Measurements from ENCODE around the gene IL16.

Gene IL16

DNA sequence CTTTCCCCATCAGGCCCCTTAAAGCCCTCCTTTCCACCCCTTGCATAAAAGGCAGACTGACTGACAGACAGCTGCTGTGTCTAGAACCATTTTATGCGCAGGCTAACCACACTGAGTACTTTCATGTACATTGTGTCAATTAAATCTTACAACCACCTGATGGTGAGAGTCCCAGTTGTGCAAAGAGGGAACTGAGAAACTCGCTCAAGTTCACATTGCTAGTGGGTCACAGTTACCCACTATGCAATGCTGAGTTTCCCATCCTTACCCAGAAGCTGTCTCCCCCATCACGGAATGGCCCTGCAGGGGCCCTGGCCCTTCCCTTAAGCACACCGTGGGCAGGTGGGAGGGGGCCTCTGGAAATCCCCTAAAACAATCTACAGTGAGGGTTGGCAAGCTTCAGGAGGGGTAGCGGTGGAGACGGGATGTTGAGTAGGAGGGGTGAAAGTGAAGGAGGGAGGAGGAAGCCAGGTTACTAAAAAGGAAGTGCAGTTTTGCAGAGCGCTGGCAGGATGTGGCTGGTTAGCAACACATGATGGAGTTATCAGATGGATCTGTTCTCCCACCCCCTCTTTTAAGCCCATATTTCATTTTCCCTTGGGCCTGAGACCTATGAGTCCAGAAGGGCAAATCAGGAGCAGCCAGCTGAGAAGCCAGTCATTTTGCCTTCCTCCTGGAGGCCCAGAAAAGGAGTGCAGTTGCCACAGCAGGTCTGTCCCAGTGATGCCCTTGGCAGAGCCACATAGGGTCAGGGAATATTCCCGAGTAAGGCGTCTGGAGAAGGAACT lies 97.2 kb downstream of the IL16 start:
- no peaks in the 10 kb centered on the region for H3K36me3 ChIP-seq (ENCODE audit: low read length)
- peak overlapping the region; percentile 43 for H3K4me3 ChIP-seq (ENCODE audit: insufficient read depth, low read length, poor library complexity, severe bottlenecking)
- no peaks in the 10 kb centered on the region for H4K20me1 ChIP-seq (ENCODE audit: low read depth, low read length)
- no peaks in the 10 kb centered on the region for H3K27me3 ChIP-seq (ENCODE audit: low read length)
- no peaks in the 10 kb centered on the region for H3K9me3 ChIP-seq (ENCODE audit: insufficient read depth, low read length)
- peak overlapping the region; percentile 65 for H3K4me2 ChIP-seq (ENCODE audit: low read depth, low read length, poor library complexity, severe bottlenecking)
- H3K79me2 ChIP-seq (ENCODE audit: insufficient read depth, low read length): no peaks in the 10 kb centered on the region; the same call in 1 of the 2 replicates
- H3F3A ChIP-seq (ENCODE audit: insufficient read depth): peaks cover 41% of the 10 kb centered on the region
- TF ChIP-seq, protein P1, sequence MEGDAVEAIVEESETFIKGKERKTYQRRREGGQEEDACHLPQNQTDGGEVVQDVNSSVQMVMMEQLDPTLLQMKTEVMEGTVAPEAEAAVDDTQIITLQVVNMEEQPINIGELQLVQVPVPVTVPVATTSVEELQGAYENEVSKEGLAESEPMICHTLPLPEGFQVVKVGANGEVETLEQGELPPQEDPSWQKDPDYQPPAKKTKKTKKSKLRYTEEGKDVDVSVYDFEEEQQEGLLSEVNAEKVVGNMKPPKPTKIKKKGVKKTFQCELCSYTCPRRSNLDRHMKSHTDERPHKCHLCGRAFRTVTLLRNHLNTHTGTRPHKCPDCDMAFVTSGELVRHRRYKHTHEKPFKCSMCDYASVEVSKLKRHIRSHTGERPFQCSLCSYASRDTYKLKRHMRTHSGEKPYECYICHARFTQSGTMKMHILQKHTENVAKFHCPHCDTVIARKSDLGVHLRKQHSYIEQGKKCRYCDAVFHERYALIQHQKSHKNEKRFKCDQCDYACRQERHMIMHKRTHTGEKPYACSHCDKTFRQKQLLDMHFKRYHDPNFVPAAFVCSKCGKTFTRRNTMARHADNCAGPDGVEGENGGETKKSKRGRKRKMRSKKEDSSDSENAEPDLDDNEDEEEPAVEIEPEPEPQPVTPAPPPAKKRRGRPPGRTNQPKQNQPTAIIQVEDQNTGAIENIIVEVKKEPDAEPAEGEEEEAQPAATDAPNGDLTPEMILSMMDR (IDR thresholded peaks at IDR 0.05; ENCODE audit: insufficient read depth, low read length, poor library complexity, severe bottlenecking): no peak
- TF ChIP-seq EZH2phosphoT487 (conservative IDR thresholded peaks at IDR 0.05; ENCODE audit: low read length): no peak
- H3K27ac ChIP-seq (ENCODE audit: low read depth, low read length): peak overlapping the region; percentile 94
- H3K9ac ChIP-seq (ENCODE audit: low read length): peak overlapping the region; percentile 53
- peak overlapping the region; percentile 59 for H2AFZ ChIP-seq (ENCODE audit: low read depth, low read length, severe bottlenecking)
- no peaks in the 10 kb centered on the region for H3K9me2 ChIP-seq (replicated peaks; ENCODE audit: insufficient read depth, low read length)

DNA sequence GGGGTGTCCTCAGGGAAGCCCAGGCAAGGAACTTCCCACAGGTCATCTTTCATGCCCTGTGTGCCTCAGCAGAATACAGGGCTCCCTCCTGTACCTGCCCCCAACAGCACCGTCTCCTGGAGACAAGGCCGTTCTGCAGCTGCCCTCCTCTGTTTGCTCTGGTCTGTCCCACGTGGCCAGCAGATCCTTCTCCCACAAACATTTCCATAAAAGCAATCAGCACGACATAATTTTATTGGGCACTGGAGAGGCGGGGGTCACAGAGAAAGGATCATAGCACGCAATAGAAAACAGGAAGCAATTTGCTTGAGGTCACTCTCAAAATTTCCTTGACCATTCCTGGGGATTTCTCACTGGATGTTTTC lies 97.8 kb downstream of the IL16 start:
- Histone ChIP-seq H3K4me2 (ENCODE audit: low read depth, low read length, poor library complexity, severe bottlenecking) (peak overlapping the region; percentile 65), H3K4me3 (ENCODE audit: insufficient read depth, low read length, poor library complexity, severe bottlenecking) (peak overlapping the region; percentile 31), H3K9me3 (ENCODE audit: insufficient read depth, low read length) (no peaks in the 10 kb centered on the region), H4K20me1 (ENCODE audit: low read depth, low read length) (no peaks in the 10 kb centered on the region), H3K36me3 (ENCODE audit: low read length) (no peaks in the 10 kb centered on the region), H3K79me2 (ENCODE audit: insufficient read depth, low read length) (peaks cover 3% of the 10 kb centered on the region; the same call in 1 of the 2 replicates), H3K9ac (ENCODE audit: low read length) (peak overlapping the region; percentile 53), H3K27ac (ENCODE audit: low read depth, low read length) (peak overlapping the region; percentile 94), H3K27me3 (ENCODE audit: low read length) (no peaks in the 10 kb centered on the region), H3F3A (ENCODE audit: insufficient read depth) (peaks cover 41% of the 10 kb centered on the region), H3K9me2 (replicated peaks; ENCODE audit: insufficient read depth, low read length) (no peaks in the 10 kb centered on the region), H2AFZ (ENCODE audit: low read depth, low read length, severe bottlenecking) (peak overlapping the region; percentile 59)
- TF ChIP-seq EZH2phosphoT487 (conservative IDR thresholded peaks at IDR 0.05; ENCODE audit: low read length): no peak
- TF ChIP-seq, protein P1 (IDR thresholded peaks at IDR 0.05; ENCODE audit: insufficient read depth, low read length, poor library complexity, severe bottlenecking): peak; percentile 28

DNA sequence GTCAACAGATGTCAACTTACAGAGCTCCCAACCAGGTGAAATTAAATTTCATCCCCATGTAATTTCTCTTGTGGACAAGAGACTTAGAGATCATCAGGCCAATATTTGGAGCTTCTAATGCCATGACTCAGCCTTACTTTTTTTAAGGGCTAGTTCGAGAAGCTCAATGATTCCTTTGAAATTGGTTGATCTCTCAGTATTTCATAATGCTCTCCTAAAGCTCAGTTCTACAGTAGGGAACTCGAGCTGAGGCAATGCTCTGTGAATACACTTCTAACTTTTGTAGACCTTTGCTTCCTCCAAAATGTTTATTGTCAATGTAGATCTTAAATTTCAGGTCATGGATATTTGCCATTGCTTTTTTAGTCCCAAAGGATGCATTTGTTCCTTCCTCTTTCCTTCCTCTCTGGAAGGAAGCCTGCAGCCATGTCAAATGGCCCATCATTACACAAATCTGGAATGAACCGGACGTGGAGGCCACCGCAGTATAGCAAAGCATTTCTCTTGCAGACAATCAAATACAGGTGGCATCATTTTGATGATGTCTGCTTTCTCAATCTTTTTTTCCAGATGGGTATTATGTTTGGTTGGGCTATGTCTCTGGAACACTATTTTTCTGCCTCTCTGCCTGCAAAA lies 98.9 kb downstream of the IL16 start:
- no peaks in the 10 kb centered on the region for H3K9me3 ChIP-seq (ENCODE audit: insufficient read depth, low read length)
- H3F3A ChIP-seq (ENCODE audit: insufficient read depth): peaks cover 41% of the 10 kb centered on the region
- peaks cover 3% of the 10 kb centered on the region; the same call in 1 of the 2 replicates for H3K79me2 ChIP-seq (ENCODE audit: insufficient read depth, low read length)
- TF ChIP-seq, protein P1 (IDR thresholded peaks at IDR 0.05; ENCODE audit: insufficient read depth, low read length, poor library complexity, severe bottlenecking): no peak
- TF ChIP-seq EZH2phosphoT487 (conservative IDR thresholded peaks at IDR 0.05; ENCODE audit: low read length): no peak
- H2AFZ ChIP-seq (ENCODE audit: low read depth, low read length, severe bottlenecking): no peak overlapping the region
- H3K4me2 ChIP-seq (ENCODE audit: low read depth, low read length, poor library complexity, severe bottlenecking): peak overlapping the region; percentile 65
- H3K27ac ChIP-seq (ENCODE audit: low read depth, low read length): peak overlapping the region; percentile 94
- H3K9ac ChIP-seq (ENCODE audit: low read length): peak overlapping the region; percentile 55
- no peaks in the 10 kb centered on the region for H4K20me1 ChIP-seq (ENCODE audit: low read depth, low read length)
- H3K9me2 ChIP-seq (replicated peaks; ENCODE audit: insufficient read depth, low read length): no peaks in the 10 kb centered on the region
- H3K4me3 ChIP-seq (ENCODE audit: insufficient read depth, low read length, poor library complexity, severe bottlenecking): no peak overlapping the region
- H3K36me3 ChIP-seq (ENCODE audit: low read length): no peaks in the 10 kb centered on the region
- H3K27me3 ChIP-seq (ENCODE audit: low read length): no peaks in the 10 kb centered on the region

Data from SU-DHL-6 (cell line).